ENCODE data around the gene FAT1.

FAT1 gene

DNA sequence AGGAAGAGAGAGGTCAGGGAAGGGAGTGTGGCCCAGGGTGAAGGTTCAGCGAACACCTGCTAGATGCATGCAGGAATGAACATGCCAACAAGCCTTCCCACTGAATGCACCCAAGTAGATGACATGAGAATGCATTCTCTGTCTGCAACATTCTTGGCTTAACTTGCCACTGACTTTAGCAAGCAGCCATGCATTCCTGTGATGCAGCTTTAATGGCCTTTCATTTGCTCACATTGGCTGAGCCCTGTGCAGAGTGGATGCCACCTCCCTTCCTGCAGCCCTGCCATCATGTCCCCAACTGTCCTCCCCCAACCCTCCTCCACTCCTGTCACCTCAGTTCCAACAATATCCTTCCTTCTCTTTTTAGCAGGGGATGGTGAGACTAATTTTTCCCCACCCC is 143.0 kb downstream of the FAT1 start:
- no peak for DNase-seq

DNA sequence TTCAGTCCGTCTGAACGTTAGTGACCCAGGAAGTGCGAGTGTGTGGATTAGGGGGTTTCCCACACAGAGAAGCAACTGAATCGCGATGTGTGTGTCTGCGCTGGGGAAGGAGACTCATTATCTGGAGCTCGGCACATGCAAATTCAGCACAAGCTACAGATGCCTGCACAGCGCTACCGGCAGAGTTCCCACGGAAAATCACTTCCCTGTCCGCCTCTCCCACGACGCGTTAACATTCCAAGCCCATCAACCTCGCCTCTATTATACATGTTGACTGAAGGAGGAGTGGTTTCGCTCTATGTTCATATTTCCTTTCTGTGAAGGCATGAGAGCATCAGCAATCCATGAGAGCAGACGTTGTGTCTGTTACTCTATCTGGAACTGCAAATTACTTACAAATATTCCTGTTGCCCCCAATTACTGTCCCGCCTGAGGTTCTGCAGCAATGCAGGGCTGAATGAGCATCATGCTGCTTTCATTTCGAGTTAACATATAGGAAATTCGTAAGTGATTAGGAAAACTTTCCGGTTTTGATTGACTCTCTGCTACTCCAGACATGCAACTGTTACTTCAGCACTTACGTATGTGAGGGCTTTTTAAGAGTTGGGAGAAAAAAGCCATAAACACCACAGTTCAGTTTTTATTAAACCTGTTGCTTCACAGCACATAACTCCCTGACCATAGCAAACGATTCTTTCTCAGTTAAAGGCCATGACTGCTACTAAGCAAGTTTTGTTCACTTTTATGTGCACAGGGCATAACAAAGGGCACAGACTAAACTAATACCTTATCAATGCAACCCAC is 153.3 kb downstream of the FAT1 start:
- no peak for DNase-seq

DNA sequence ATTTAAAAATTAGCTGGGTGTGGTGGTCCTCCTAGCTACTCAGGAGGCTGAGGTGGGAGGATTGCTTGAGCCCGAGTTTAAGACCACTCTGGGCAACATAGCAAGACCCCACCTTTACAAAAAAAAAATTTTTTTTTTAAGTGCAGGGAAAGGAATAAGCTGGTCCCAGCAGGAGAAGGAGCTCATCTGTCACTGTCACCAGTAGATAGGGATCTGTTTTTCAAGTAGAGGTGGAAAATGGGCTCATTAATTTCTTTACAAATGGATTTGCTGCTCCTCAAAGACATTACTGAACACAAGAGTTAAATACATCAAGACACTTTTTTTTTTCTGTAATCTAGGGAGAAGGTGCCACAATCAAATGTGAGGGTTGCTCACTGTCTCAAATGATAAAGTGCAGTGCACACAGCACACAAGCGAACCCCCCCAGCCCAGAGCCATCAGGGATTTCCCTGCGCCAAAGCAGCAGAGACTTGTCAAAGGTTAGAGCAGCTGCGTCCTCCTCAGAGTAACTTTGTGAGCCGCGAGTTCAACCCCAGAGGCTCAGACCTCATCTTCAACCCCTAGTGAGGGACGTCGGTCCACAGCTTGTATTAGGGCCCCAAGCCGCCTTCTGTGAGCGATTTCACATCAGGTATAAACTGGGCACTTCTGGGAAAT is 154.0 kb downstream of the FAT1 start:
- DNase-seq, result no peak

DNA sequence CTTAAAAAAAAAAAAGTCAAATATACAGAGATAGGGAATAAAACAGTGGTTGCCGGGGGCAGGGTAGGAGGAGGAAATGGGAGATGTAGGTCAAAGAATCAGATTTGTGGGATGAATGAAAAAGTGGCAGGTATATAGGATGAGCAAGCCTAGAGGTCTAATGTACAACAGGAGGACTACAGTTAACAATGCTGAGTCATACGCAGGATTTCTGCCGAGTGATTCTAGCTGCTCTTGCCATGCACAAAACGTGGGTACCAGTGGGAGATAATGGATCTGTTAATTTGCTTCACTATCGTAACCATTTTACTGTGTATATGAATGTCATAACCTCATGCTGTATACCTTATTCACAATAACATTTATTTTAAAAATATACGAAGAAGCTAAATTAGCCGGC is 157.6 kb downstream of the FAT1 start:
- DNase-seq, result no peak

DNA sequence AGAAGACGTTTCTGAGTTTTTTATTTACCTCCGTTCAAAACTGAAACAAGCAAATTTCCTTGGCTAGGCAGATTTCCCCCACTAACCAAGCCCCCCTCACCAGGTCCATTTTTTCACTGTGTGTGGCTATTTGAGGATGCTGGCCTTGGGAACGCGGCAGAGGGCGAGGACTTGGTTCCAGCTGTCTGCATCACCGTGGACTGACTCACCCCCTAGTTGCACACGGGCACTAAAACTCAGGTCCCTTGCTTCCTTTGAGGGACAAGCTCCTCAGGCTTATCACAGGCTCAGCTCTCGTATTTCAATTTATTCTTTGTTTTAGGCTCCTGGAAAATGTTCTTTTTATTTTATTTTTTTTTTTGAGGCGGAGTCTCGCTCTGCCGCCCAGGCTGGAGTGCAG is 159.9 kb downstream of the FAT1 start:
- DNase-seq, result no peak

DNA sequence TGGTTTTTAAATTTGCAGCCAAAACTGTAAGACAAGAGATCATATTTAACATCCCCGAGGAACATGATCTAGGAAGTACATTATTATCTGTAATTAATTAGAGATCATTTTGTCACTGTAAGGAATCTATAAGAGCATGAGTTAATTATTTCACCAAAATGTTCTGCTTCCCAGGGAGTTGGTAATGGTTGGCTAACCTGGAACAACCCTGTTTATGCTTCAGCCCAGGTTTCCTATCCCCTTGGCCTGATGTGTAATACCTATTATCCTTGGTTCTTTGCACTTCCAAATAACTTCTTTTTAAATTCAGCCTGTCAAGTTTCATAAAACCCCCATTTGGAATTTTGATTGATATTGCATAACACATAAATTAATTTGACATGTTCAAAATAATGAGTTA is 161.9 kb downstream of the FAT1 start:
- no peak for DNase-seq

DNA sequence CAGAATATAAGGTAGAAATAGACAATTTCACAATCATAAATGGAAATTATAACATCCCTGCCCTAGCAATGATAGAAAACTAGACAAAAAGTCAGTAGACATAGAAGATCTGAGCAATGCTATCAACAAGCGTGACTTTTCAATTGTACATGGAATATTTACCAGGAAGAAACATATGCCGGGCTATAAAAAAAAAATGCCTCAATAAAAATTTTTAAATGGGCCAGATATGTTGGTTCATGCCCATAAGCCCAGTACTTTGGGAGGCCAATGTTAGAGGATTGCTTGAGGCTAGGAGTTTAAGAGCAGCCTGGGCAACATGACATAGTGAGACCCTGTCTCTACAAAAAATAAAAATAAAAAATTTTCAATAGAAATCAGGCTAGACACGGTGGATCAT is 163.0 kb downstream of the FAT1 start:
- DNase-seq, result no peak

DNA sequence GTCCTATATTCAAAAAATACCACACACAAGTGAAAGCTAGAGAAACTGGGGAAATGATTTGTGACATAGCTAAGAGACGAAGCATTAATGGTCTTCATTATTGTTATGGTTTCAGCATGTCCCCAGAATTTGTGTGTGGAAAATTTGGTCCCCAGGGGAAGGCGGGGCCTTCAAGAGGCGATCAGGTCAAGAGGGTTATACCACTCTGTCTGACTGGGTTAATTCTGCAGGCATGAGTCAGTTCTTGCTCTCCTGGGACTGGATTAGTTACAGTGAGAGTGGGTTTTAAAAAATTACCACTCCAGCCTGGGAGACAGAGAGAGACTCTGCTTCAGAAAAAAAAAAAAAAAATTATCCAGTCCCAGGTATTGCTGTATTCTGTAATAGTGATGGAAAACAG is 166.2 kb downstream of the FAT1 start:
- no peak for DNase-seq

DNA sequence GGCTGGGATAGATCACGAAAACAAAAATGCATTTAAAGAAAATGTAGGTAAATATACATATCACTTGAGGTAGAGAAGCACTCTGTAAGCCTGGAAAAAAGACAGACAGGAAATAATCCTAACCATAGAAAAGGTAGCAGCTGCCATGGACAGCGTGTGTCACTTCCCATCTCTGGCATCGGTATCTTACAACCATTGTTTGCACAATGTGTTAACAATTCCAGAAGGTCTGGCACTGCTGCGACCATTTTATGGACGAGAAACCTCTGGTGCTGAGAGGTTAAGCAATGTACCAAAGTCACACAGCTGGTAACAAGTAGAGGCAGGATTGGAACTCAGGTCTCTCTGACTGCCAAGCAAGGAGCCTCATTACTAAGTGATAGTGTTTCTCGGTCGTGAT is 166.6 kb downstream of the FAT1 start:
- DNase-seq, result no peak

DNA sequence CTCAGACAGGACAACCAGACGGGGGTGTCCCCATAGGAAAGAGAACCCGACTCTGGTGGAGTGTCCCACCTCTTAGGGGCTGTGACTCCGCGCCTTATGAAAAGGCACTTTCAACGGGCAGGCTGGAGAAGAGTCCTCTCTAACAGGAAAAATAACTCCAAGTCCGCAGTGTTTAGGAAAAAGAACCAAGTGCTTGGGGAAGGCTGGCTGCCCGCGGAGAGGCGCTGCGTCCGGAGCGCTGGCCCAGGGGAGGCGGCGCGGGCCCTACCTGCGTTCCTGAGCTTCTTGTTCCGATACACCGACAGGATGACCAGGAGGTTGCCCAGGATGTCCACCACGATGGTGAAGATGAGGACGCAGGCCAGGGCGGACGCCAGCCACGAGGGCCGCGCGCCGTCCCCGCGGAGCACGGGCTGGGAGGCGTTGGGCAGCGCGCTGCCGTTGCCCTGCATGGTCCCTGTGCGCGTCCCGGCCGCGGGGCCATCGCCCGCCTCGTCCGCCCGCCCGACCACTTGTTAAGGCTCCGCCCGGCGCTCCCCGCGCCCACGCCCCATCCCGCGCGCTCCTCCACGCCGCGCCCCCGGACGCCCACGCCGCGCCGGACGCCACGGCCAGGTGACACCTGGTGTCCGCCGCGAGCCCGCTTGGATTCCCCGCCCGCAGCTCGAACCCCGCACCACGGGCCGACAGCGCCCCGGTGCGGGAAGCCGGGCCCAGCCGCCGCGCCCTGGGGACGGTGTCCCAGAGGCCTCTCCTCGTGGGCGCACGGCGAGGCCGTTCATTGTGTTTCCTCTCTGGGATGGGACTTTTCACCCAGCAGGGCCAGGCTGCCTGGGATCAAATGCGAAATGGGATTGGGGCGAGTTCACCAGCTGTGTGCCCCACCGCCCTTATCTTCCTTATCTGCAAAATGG is 168.5 kb downstream of the FAT1 start, which contains the start of gene MTNR1A:
Gene MTNR1A, minus strand, starts transcription at position 654 of the 914 bp plus-strand sequence. Its CDS starts 202 bp downstream, at position 452.
- peak in 2 of 51 donors; percentile 4 to 16 for DNase-seq

DNA sequence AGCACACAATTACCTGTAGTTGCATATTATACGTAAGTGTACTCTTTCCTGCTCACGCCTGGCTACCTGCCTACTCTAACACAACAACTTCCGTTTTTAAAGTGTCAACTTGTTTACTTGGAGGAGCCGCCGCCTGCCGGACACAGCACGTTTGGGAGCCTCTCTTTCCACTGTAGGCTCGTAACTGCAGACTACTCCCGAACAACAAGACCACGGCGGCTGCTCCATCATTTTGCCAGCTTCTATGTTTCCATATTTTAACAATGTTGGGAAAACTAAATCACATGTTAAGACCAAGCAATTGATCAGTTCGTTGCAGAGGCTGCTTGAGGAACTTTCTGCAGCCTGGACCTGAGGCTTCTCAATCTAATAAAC is 169.1 kb downstream of the FAT1 start:
- DNase-seq, result no peak

DNA sequence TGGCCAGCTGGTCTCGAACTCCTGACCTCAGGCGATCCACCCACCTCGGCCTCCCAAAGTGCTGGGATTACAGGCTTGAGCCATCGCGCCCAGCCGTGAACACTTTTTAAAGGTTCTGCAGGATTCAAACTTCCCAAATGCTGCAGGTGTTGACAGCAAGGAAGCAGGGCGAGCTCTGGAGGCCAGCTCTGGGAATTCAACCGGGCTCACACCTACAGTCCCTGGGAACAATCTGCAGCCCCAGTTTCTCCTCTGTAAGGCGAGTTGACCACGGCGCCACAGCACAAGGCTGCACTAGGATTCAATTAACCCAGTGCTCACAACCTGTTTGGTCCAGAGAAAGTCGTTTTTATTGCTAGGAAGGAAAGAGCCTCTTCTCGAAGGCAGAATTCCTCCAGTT is 169.9 kb downstream of the FAT1 start:
- DNase-seq, result no peak

DNA sequence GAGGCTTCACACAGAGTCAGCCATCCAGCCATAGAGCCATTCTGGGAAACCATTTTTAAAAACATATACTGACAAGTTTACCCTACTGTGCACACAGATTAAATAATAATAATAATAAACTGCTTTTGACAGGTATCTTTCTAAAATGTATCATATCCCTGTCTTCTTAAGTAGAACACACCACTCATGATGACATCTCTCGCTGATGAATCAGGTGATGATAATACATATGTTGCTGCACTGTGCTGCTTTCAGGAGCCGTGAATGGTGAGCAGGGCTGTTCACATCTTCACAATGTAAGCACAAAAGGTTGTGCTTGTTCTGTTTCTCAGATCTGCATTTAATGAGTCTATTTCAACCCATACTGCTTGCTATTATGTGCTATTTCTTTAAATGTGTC is 171.8 kb downstream of the FAT1 start:
- no peak for DNase-seq

DNA sequence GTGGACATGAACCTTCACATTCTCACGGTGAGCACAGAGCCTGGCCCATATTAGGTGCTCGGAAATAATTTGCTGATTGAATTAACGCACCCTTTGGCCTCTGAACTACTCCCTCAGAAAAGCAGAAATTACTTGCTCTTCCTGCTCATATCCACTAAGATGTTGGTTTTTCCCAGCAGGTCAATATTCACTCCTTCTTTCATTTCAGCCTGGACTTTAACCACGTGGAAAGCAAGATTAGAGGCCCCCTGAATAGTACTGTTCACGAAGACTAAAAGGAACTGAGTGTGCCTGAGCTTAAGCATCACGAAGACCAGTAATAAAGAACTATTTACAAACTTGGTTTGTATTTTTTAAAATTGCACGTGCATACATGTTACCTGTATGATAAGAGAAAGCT is 178.2 kb downstream of the FAT1 start:
- no peak for DNase-seq

DNA sequence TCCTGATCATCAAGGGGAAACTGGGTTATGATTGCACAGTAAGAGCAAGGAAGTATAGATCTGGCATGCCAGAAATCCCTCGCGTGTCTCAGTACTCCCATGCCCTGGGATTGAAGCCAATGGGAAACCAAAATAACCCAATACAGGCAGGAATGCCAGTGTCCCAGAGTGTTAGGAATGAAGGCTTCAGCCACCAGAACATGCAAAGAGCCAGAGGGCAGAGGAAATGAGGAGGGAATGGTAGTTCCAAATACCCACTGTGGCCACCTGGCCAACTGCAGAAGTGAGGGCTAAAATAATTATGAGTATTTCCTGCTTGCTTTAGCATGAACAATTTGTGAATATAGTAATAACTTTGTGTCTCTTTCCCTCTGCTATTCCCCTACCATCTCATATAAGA is 180.4 kb downstream of the FAT1 start:
- no peak for DNase-seq

DNA sequence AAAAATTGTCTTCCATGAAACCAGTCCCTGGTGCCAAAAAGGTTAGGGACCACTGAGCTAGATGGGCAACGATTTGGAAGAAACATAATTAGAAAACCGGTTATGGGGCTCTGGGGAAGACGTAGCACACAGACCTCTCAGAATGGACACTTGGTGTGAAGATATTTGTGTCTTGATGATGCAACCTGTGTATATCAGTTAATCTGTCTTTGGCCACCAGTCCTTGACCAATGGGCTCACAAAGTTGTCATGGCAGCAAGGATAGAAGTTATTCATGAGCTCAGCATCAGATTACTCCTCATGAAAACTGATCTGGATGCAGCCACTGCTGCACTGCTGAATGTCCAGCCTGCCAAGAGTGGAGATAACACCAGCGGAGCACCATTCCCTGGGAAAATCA is 181.9 kb downstream of the FAT1 start:
- no peak for DNase-seq

DNA sequence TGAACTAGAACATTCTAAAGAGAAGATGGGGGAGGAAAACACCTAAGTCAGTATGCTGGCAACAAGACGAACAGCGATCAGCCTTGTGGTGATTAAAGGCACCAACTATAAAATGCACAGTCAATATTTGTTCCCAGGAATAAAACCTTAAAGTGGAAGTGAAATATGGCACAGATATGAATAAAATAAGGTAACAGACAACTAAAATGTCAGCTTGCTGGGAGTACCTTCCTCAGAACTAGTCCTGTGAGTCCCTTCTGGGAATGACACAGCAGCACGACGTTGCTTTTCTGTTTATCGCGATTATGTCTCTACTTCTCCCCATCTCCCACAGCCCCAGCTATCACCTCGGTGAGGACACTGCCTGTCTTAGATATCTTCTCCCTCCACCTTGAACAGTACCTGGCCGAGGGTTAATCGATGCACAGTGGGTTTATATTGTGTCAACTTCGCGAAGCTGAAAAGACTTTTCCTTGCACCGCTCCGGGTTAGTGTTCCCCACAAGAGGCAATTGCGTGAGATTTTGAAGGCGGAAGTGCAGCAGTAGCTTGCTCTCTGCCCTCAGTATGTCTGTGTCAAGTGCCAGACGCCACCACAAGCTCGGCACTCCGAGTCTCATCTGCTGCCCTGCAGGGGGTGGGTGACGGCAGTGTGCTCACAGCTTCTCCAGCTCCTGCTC is 185.7 kb downstream of the FAT1 start:
- DNase-seq, result no peak
